Caco-2 (cell line): ENCODE data around the gene GNL3. TPM values are rescaled to one million over a fixed set of nuclear protein-coding genes. Genes with fewer than 3 reads are reported as not detected.

Source experiments
- BruUV-seq: library from RNA; stranded (reverse); fragments of 400-500 nt; replicated peaks from 2 replicates; lab custom pipeline; 2021; lab: Mats Ljungman, UMichigan
- CTCF ChIA-PET: fragments of 300-600 bp; sonication (Branson Sonifier 250); formaldehyde crosslinking; loops from one replicate; lab custom pipeline; 2022; ENCODE audit warnings: antibody characterized with exemption; lab: Charles Lee
- POLR2A ChIA-PET: fragments of 300-600 bp; sonication (Branson Sonifier 250); formaldehyde crosslinking; loops from one replicate; lab custom pipeline; 2022; ENCODE audit warnings: antibody characterized with exemption; lab: Charles Lee
- DNase-seq, 2 experiments: peaks; one replicate each; pipeline versions ENCODE4 v3.0.0 to v3.0.0-alpha.2; 2020 to 2022
- H3K27me3 ChIP-seq: replicated peaks from 2 replicates; pipeline ENCODE4 v1.6.0; 2011; ENCODE audit warnings: low read length; ENCODE audit not compliant: control insufficient read depth, insufficient read depth
- H3K36me3 ChIP-seq: 2 replicates; pipeline ENCODE4 v1.5.1; 2011; ENCODE audit warnings: low read length; ENCODE audit not compliant: control insufficient read depth, insufficient read depth
- H3K4me1 ChIP-seq: fragments of 250-450 bp; sonication (Bioruptor Pico); 2 replicates; pipeline ENCODE4 v1.5.1; 2020; ENCODE audit warnings: mild to moderate bottlenecking
- H3K4me3 ChIP-seq: 2 replicates; pipeline ENCODE4 v1.5.1; 2011; ENCODE audit warnings: low read depth, mild to moderate bottlenecking, control low read depth, low read length
- H3K9me3 ChIP-seq: fragments of 250-450 bp; sonication (Bioruptor Pico); 2 replicates; pipeline ENCODE4 v1.5.1; 2020; ENCODE audit warnings: mild to moderate bottlenecking, moderate library complexity
- H3K27ac Mint-ChIP-seq: one replicate; pipeline ENCODE4 v1.8.0; 2022; ENCODE audit warnings: mixed read lengths; ENCODE audit not compliant: unreplicated experiment
- H3K27me3 Mint-ChIP-seq: one replicate; pipeline ENCODE4 v1.8.0; 2022; ENCODE audit warnings: mixed read lengths; ENCODE audit not compliant: insufficient read depth, unreplicated experiment
- H3K36me3 Mint-ChIP-seq: one replicate; pipeline ENCODE4 v1.8.0; 2022; ENCODE audit warnings: mild to moderate bottlenecking, mixed read lengths; ENCODE audit not compliant: insufficient read depth, unreplicated experiment
- H3K4me1 Mint-ChIP-seq: one replicate; pipeline ENCODE4 v1.8.0; 2022; ENCODE audit warnings: low read depth, mixed read lengths; ENCODE audit not compliant: unreplicated experiment
- H3K4me3 Mint-ChIP-seq: one replicate; pipeline ENCODE4 v1.8.0; 2022; ENCODE audit warnings: mild to moderate bottlenecking, moderate library complexity, mixed read lengths; ENCODE audit not compliant: unreplicated experiment
- H3K9me3 Mint-ChIP-seq: one replicate; pipeline ENCODE4 v1.8.0; 2022; ENCODE audit warnings: mixed read lengths; ENCODE audit not compliant: unreplicated experiment
- CTCF ChIP-seq, 2 experiments: fragments of 200-600 bp in 1 of 2; IDR thresholded peaks; 1 replicate in 1 of 2; 2 replicates in 1 of 2; pipeline versions ENCODE4 v1.5.1 to v1.8.0; 2011 to 2022; ENCODE audit warnings: antibody characterized with exemption in 1 of 2, control low read depth in 1 of 2, inconsistent platforms in 1 of 2, low read depth in 1 of 2, low read length in 1 of 2, mild to moderate bottlenecking in 1 of 2, moderate library complexity in 1 of 2; ENCODE audit not compliant: insufficient read depth in 1 of 2, severe bottlenecking in 1 of 2, unreplicated experiment in 1 of 2
- intact Hi-C: fragments of 100-400 bp; cut with micrococcal nuclease; formaldehyde crosslinking; loops from one replicate; pipeline ENCODE4 v1.10.0; 2022; ENCODE audit not compliant: unreplicated experiment
- total RNA-seq: library from RNA; stranded (reverse); gene quantifications from 2 replicates; pipeline ENCODE4 v1.2.3, GENCODE V29; 2022

The GNL3 gene
- total RNA-seq, 1 experiment from 2014 or later = 125 TPM

- Histone ChIP-seq H3K9me3 (peaks cover 39% of the 10 kb centered on the region), H3K27me3 (no peaks in the 10 kb centered on the region), H3K4me1 (0 out of 2 replicates have a peak, but pooled peaks cover 3% of the 10 kb centered on the region), H3K4me3 (no peak overlapping the region), H3K36me3 (0 out of 2 replicates have a peak, but pooled peaks cover 2% of the 10 kb centered on the region)
- DNase-seq = no peak
- H3K36me3 Mint-ChIP-seq = peaks cover 93% of the 10 kb centered on the region
- H3K4me1 Mint-ChIP-seq = no peaks in the 10 kb centered on the region
- peaks cover 22% of the 10 kb centered on the region for H3K9me3 Mint-ChIP-seq
- no peak for TF ChIP-seq CTCF (IDR thresholded peaks at IDR 0.05; ENCODE audit: insufficient read depth in 1 of 2, low read depth in 1 of 2, low read length in 1 of 2, severe bottlenecking in 1 of 2, unreplicated experiment in 1 of 2)
- no peaks in the 10 kb centered on the region for H3K27me3 Mint-ChIP-seq
- intact Hi-C loops = no loop called here
- H3K27ac Mint-ChIP-seq = no peak overlapping the region
- CTCF ChIA-PET = no interaction called here
- no TSS peak for BruUV-seq
- POLR2A ChIA-PET = no interaction called here
- no peak overlapping the region for H3K4me3 Mint-ChIP-seq
Measured at GRCh38 chr3:52731590-52731989, 45.8 kb downstream of the GNL3 start.

GRCh38 chr3:52733256-52733891 is 47.5 kb downstream of the GNL3 start:
- no peaks in the 10 kb centered on the region for H3K27me3 Mint-ChIP-seq
- H3K4me3 ChIP-seq = no peak overlapping the region
- 0 out of 2 replicates have a peak, but pooled peaks cover 3% of the 10 kb centered on the region for H3K4me1 ChIP-seq
- intact Hi-C loops = no loop called here
- H3K4me3 Mint-ChIP-seq = no peak overlapping the region
- DNase-seq = no peak
- CTCF ChIA-PET = no interaction called here
- H3K36me3 ChIP-seq = no peaks in the 10 kb centered on the region; the same call in 1 of the 2 replicates
- POLR2A ChIA-PET = no interaction called here
- no peaks in the 10 kb centered on the region for H3K27me3 ChIP-seq
- no peak for TF ChIP-seq CTCF (IDR thresholded peaks at IDR 0.05; ENCODE audit: insufficient read depth in 1 of 2, low read depth in 1 of 2, low read length in 1 of 2, severe bottlenecking in 1 of 2, unreplicated experiment in 1 of 2)
- no TSS peak for BruUV-seq
- peaks cover 18% of the 10 kb centered on the region for H3K9me3 Mint-ChIP-seq
- peaks cover 93% of the 10 kb centered on the region for H3K36me3 Mint-ChIP-seq
- no peak overlapping the region for H3K27ac Mint-ChIP-seq
- H3K9me3 ChIP-seq = peaks cover 25% of the 10 kb centered on the region
- H3K4me1 Mint-ChIP-seq = no peaks in the 10 kb centered on the region

GRCh38 chr3:52739730-52740129 is 53.9 kb downstream of the GNL3 start:
- CTCF ChIA-PET = no interaction called here
- no peak overlapping the region for H3K4me3 ChIP-seq
- peak in 1 of 2 experiments; percentile 8 for DNase-seq
- Mint-ChIP-seq H3K4me1 (peaks cover 11% of the 10 kb centered on the region), H3K36me3 (peaks cover 72% of the 10 kb centered on the region), H3K4me3 (peak overlapping the region; percentile 7), H3K27me3 (no peaks in the 10 kb centered on the region), H3K9me3 (no peaks in the 10 kb centered on the region), H3K27ac (peak overlapping the region; percentile 34)
- H3K4me1 ChIP-seq = peaks cover 7% of the 10 kb centered on the region; the same call in 1 of the 2 replicates
- no peaks in the 10 kb centered on the region; the same call in 1 of the 2 replicates for H3K36me3 ChIP-seq
- intact Hi-C loops = no loop called here
- H3K9me3 ChIP-seq = no peaks in the 10 kb centered on the region; the same call in 1 of the 2 replicates
- H3K27me3 ChIP-seq = no peaks in the 10 kb centered on the region
- POLR2A ChIA-PET = no interaction called here
- no peak for TF ChIP-seq CTCF (IDR thresholded peaks at IDR 0.05; ENCODE audit: insufficient read depth in 1 of 2, low read depth in 1 of 2, low read length in 1 of 2, severe bottlenecking in 1 of 2, unreplicated experiment in 1 of 2)
- BruUV-seq = no TSS peak
